Hepatocyte (in vitro differentiated cells): ENCODE measurements around the gene DCAF7.

Source experiments
- CTCF ChIP-seq: fragments of 200-600 bp; sonication (generic); IDR thresholded peaks from 2 replicates; pipeline ENCODE4 v1.5.1; 2016; ENCODE audit warnings: antibody characterized with exemption, mild to moderate bottlenecking; ENCODE audit not compliant: poor library complexity
- EZH2 ChIP-seq: fragments of 200-600 bp; sonication (generic); IDR thresholded peaks from 2 replicates; pipeline ENCODE4 v1.6.1; 2016; ENCODE audit warnings: antibody characterized with exemption, mild to moderate bottlenecking, borderline replicate concordance

- no peak for TF ChIP-seq CTCF
- TF ChIP-seq EZH2: no peak
Observed at GRCh38 chr17:63578769-63579111, 28.5 kb downstream of the DCAF7 start.
